GM18519 (cell line): ENCODE measurements around the gene RAB11FIP5.

Experiments
- ATAC-seq: cut with Tn5 transposase; IDR thresholded peaks from one replicate; pipeline ENCODE4 v1.9.1; 2021; ENCODE audit warnings: mild to moderate bottlenecking, moderate library complexity; ENCODE audit not compliant: unreplicated experiment, low FRiP score

The RAB11FIP5 gene

DNA sequence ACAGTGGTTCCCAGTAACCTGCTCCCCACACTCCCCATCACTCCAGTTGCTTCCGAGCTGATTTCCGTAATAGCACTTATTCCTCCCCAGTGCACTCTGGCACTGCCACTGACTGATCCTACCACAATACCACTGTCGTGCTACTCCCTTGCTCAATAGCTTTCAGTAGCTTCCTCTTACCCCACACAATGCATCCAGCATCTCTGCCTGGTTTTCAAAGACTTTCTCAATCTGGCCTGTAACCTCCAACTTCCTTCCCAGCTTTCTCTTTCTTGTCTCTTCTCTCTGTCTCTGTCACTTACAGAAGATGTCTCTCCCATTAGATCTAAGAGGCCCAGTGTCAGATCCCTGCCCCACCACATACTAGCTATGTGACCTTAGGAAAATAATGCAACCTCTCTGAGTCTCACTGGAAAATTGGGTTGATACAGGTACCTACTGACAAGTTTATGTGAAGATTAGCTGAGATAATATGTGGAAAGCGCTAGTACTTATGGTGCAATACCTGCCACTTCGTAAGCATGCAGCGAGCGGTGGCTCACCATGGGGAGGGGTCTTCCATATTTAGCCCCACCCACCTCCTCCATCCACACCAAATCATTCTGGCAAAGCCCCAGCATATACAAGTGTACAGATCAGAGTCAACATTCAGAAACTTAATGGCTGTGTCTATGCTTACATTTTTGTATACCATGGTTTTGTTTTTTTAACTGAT, 77.9 kb downstream of the RAB11FIP5 start:
- no peak for ATAC-seq

DNA sequence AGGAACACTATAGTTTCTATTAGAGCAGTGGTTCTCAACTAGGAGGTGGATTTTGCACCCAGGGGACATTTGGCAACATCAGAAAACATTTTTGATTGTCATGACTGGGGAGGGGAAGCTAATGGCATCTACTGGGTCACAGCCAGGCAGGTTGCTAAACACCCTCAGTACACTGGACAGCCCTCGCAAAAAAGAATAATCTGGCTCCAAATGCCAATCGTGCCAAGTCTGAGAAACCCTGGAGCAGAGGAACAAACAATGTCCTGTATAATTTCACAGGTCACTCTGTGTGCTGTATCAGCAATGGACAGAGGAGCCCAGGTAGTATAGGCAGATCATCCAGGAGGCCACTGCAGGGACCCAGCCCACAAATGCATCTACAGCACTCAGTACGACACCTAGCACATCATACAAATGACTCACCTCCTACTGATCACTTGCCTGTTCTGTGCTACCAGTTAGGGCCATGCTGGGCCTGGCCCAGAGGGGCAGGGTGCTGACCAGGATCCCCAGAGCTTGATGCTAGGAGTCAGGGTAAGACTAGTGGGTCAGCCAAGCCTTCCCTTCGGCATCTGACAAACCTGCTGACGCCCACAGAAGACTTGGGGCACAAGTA, 78.9 kb downstream of the RAB11FIP5 start:
- no peak for ATAC-seq

DNA sequence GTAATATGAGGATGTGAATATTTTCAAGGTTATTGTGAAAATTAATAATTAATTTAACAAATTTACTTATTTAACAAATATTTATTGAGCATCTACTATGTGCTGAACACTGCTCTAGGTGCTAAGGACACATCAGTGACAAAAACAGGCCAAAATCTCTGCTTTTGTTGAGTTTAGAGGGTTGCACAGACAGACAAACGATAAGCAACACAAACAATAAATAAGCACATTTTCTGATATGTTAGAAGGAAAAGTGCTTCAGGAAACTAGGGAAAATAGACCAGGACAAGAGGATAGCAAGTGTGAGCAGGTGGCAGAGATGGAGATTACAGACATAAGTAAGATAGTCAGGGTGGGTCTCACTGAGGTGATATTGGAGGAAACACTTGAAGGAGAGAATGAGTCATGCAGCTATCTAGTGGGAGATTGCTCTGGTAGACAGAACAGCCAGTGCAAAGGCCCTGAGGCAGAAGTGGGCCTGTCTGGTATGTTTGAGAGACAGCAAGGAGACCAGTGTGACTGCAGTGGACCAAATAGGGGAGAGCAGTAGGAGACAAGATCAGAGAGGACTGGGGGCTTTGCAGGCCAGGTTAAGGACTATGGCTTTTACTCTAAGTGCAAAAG, 79.5 kb downstream of the RAB11FIP5 start:
- ATAC-seq, result no peak

DNA sequence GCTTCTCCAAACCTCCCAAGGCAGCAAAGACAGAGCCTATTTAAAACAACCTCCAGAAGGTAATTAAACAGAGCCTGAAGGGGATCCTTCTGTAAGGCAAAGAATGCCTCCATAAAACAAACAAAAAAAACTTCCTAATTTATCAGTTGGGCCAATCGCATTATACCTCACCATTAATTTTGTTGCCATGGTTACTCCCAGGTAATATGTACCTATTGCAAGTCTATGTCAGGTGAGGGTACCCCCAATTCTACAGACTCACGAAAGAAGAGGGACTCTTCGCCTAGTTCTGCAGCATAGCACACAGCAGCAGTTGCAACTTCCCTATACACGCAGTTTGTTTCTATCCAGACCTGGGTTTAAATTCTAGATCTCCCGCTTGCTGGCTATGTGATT, 80.0 kb downstream of the RAB11FIP5 start:
- no peak for ATAC-seq

DNA sequence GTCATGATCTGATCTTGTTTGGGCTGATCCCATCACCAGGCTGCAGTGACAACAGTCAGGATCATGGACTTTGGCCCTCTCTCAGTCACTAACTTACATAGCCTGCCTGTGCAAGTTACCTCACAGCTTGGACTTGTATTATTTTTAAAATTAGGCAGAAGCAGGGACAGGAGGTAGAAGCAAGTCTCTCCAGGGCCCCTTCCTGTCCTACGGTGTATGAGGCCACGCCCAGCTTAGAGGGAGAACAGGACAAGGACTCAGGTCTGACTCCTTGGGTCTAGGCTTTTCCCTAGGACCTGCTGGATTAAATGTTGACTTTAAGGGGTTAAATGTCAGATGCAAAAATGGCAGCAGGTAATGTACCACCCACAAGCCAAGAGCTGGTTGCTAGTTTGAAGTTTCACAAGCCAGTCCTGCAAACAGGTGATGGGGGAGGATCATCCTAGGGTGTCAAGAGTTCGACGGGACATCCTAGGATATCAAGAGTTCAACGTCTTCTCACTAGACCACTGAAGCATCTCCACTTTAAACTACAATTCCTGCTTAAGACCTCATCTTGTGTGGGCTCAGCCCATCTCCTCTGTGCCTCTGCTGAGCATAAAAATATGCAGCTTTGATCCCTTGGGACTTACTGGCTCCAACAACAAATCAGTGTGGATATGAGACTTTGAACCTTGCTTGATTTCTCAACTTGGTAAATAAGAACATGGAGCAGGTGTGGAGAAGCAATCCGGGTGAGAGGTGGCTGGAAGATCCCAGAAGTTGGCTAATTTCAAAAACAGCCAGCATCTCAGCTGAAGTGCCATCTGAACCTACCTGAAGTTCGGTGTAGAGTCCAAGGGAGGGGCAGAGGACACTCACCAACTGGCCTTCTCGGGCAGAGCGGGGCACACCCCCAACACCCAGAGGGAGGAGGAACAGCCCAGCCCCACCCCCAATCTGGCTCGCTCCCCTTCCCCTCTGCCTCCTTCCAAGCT, 80.7 kb downstream of the RAB11FIP5 start:
- ATAC-seq, result no peak

DNA sequence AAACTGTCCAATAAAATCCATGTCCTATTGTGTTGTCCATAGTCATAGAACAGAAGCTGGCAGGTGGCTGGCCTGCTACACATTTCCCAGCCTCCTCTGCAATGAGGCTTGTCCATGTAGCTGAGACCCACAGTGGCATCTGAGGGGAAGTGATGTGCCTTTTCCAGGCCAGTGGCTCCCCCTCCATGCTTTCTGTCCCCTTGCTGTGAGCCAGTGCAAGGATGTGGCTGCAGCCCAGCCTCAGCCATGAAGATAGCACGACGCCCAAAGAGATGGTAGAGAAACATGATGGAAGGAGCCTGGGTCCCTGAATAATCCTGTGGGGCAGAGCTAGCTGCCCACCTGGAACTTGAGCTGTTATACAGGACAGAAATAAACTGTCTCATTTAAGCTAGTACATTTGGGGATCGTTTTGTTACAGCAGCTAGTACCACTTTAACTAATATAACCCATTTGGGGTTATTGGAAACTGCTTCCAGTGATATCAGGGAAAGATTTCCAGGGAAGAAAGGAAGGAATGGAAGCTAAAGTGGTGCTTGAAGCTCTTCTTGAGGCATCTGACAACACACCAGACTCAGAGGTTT, 81.6 kb downstream of the RAB11FIP5 start:
- no peak for ATAC-seq

DNA sequence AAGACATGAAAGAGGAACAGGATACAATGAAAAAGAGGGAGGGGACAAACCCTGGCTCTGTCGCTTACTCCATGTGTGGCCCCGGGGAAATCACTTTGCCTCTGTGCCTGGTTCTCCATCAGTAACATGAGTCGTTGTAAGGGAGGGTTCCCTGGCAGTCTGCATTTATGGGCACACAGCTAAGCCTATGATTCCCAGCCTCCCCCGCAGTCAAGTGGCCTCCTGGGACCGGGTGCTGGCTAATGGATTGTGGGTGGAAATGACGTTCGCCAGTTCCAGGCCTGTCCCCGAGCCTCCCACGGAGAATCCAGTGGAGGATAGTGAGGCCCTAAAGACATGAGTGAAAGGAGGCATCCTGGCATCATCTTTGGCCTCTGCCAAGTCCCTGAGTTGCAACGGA, 83.9 kb downstream of the RAB11FIP5 start:
- no peak for ATAC-seq

DNA sequence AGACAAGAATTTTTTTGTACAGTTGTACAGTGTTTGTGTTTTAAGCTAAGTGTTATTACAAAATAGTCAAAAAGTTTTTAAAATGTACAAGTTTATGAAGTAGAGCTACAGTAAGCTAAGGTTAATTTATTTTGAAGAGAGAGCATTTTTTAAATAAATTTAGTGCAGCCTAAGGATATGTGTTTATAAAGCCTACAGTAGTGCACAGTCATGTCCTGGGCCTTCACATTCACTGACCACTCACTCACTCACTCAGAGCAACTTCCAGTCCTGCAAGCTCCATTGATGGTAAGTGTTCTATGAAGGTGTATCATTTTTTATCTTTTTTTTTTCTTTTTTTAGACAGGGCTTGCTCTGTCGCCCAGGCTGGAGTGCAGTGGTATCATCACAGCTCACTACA, 85.4 kb downstream of the RAB11FIP5 start:
- no peak for ATAC-seq

DNA sequence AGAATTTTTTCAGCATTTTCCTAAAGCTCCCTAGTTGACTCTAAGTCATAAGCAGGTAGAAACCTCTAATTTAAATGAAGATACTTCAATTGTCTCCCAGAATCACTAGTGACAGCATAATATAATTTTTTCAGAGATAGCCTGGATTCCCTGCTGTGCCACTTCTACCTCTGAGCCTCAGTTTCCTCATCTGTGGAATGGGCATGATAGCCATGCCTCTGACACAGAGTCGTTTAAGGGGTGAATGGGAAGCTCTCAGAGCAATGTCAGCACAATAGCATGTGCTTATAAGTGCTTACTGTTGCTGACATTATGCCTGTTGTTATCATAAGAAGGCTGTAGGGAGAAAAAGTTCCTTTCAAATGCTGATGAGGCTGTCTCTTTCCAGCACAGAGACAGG, 89.3 kb downstream of the RAB11FIP5 start:
- ATAC-seq, result no peak
